ENCODE results near the gene GADD45G. TPM values are rescaled to one million over a fixed set of nuclear protein-coding genes. Genes with fewer than 3 reads are reported as not detected.
A peak's percentile ranks its signal among the peaks of the same experiment; 100 is the strongest.

The GADD45G gene
- total RNA-seq, 2 experiments from 2014 or later: 3.7 to 5.0 TPM

DNA sequence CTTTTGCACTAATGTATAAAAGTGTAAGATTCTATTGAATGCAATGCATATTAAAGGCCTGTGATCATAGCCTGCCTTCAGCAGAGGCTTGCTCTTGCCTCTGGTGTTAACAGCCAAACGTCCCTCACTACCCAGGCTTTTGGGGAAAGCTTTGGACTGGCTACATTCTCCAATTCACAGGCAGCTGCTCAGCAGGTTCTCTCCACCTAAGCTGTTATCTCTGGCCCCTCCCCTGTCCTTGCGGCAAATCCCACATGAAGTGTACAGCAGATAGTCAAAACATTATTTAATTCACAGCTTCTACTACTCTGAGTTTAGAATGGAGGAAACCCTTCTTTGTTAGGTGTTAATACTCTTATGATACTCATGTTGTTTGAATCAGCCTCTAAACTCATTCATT lies 45.9 kb upstream of the GADD45G start:
- no peaks in the 10 kb centered on the region for H3K9me3 Mint-ChIP-seq
- no peaks in the 10 kb centered on the region for H3K36me3 Mint-ChIP-seq (ENCODE audit: low read depth)
- no peak overlapping the region for H3K4me3 Mint-ChIP-seq
- H3K4me1 Mint-ChIP-seq (ENCODE audit: low read depth): peaks cover 23% of the 10 kb centered on the region
- CTCF ChIA-PET: interaction anchor here (1.4 to 4.0 kb wide), 4 partner anchors 10 to 44 kb away, joined by 3 to 26 read pairs (median 5); no protein-coding TSS in a partner anchor
- POLR2A ChIA-PET: no interaction called here
- TF ChIP-seq, protein P1, sequence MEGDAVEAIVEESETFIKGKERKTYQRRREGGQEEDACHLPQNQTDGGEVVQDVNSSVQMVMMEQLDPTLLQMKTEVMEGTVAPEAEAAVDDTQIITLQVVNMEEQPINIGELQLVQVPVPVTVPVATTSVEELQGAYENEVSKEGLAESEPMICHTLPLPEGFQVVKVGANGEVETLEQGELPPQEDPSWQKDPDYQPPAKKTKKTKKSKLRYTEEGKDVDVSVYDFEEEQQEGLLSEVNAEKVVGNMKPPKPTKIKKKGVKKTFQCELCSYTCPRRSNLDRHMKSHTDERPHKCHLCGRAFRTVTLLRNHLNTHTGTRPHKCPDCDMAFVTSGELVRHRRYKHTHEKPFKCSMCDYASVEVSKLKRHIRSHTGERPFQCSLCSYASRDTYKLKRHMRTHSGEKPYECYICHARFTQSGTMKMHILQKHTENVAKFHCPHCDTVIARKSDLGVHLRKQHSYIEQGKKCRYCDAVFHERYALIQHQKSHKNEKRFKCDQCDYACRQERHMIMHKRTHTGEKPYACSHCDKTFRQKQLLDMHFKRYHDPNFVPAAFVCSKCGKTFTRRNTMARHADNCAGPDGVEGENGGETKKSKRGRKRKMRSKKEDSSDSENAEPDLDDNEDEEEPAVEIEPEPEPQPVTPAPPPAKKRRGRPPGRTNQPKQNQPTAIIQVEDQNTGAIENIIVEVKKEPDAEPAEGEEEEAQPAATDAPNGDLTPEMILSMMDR (IDR thresholded peaks at IDR 0.05): no peak
- H3K27ac Mint-ChIP-seq: no peak overlapping the region
- DNase-seq (no peak), ATAC-seq (no peak)
- no peaks in the 10 kb centered on the region for H3K27me3 Mint-ChIP-seq
- intact Hi-C loops (cut with micrococcal nuclease): no loop called here

DNA sequence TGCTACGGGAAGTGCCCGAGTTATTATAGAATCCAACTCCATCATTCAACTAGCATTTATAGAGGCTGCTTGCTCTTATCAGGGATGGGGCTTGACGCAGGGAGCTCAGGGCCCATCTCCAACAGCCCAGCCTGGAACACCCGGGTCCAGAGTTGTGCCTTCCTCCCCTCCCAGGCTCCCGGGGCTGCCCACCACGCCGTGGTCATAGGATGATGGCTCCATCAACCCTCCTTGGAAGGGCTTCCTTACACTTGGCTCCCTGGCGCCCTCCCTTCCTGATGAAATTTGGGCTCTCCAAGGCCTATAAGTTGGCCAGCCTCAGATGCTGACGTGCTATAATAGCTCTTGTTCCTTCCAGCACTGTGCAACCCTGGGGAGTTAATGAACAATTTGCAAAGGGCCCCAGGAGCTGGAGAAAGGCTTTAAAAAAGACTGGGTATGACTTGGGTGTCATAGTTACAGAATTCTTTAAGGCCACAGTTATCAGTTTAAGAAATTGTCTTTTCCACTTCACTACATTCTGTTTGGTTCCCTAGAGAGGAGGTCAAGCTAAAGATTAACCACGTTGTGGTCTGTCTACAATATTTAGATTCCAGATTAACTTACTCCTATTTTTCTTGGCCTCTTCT lies 42.5 kb upstream of the GADD45G start:
- DNase-seq (no peak), ATAC-seq (no peak)
- H3K36me3 Mint-ChIP-seq (ENCODE audit: low read depth): no peaks in the 10 kb centered on the region
- ChIA-PET POLR2A (interaction anchor here (1.0 kb wide), 1 partner anchor 13 kb away, joined by 3 read pairs; no protein-coding TSS in a partner anchor), CTCF (interaction anchor here (1.0 to 1.6 kb wide), 3 partner anchors 10 to 36 kb away, joined by 3 to 4 read pairs (median 4); no protein-coding TSS in a partner anchor)
- TF ChIP-seq, protein P1 (IDR thresholded peaks at IDR 0.05): no peak
- no peaks in the 10 kb centered on the region for H3K9me3 Mint-ChIP-seq
- no peaks in the 10 kb centered on the region for H3K27me3 Mint-ChIP-seq
- no peak overlapping the region for H3K4me3 Mint-ChIP-seq
- H3K27ac Mint-ChIP-seq: no peak overlapping the region
- H3K4me1 Mint-ChIP-seq (ENCODE audit: low read depth): peaks cover 10% of the 10 kb centered on the region
- intact Hi-C loops (cut with micrococcal nuclease): no loop called here

DNA sequence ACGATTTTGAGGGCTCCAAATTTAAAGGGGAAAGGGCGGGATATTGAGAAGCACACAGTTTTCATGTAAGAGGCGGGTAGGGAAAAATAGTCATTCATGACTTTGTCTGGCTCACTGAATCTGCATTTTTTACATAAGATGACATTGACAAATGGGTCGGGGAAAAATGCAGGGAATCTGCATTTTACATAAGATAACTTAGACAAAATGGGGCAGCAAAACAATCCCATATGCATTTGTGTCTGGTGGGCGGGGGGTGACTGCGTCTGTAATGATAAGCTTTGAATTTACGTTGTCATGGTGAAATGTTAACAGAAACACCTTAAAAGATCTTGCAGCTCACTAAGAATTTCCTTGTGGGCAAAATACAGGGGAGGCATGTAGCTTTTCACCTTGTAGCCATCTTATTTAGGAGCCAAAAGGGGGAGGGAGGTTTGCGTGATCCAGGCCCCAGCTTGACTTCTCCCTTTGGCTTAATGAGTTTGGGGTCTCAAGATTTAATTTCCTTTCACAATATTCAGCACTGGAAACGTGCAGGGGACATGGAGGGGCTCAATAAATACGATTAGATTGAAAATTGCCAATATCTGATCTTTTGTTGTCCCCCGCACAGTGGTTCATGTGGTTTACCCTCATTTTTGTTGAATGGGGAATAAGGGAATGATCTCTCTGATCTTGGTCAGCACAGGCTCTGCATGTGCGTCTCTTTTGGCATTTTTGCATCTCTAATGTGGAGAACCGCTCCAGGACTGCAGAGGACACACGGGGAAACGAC lies 41.1 kb upstream of the GADD45G start:
- H3K27me3 Mint-ChIP-seq: no peaks in the 10 kb centered on the region
- H3K9me3 Mint-ChIP-seq: no peaks in the 10 kb centered on the region
- intact Hi-C loops (cut with micrococcal nuclease): no loop called here

DNA sequence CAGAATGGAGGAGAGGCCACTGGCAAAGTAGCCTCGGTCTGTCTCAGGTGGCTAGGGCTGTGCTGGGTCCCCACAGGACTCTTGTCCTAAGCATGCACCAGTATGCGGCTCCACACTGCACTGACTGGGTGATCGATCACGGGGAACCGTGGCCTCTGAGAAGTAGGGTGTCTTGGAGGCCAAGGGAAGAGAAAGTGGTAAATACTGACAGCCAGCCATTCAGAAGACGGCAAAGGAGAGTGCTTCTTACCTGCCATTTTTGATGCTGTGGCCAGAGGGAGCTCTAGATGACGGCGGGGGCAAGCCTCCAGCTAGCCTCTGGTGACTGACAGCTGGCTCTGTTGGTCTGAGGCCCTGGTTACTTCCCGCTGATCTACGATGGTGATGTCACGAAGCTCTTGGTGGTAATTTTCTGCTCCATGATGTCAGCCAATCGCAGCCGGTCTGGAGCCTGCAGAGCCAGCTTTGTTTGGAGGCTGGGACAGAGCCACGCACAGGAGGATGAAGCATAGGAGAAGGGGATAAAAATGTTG lies 40.4 kb upstream of the GADD45G start:
- DNase-seq: no peak
- ChIA-PET CTCF (interaction anchor here (0.9 to 2.3 kb wide), 8 partner anchors 9 to 133 kb away, joined by 3 to 10 read pairs (median 4); no protein-coding TSS in a partner anchor), POLR2A (interaction anchor here (0.7 kb wide), 1 partner anchor 325 kb away, joined by 3 read pairs; no protein-coding TSS in a partner anchor)
- no peaks in the 10 kb centered on the region for H3K27me3 Mint-ChIP-seq
- intact Hi-C loops (cut with micrococcal nuclease): no loop called here
- H3K4me1 Mint-ChIP-seq (ENCODE audit: low read depth): peaks cover 7% of the 10 kb centered on the region
- H3K27ac Mint-ChIP-seq: no peak overlapping the region
- ATAC-seq: peak; percentile 62
- no peaks in the 10 kb centered on the region for H3K9me3 Mint-ChIP-seq
- TF ChIP-seq, protein P1 (IDR thresholded peaks at IDR 0.05): no peak
- no peak overlapping the region for H3K4me3 Mint-ChIP-seq
- H3K36me3 Mint-ChIP-seq (ENCODE audit: low read depth): no peaks in the 10 kb centered on the region

More for the DNA sequence above, 41.1 kb upstream of the GADD45G start:
- peaks cover 7% of the 10 kb centered on the region for H3K4me1 Mint-ChIP-seq (ENCODE audit: low read depth)
- ChIA-PET POLR2A (no interaction called here), CTCF (interaction anchor here (0.9 to 2.3 kb wide), 7 partner anchors 8 to 132 kb away, joined by 3 to 10 read pairs (median 3); no protein-coding TSS in a partner anchor)
- TF ChIP-seq, protein P1 (IDR thresholded peaks at IDR 0.05): no peak
- ATAC-seq: no peak
- no peak overlapping the region for H3K27ac Mint-ChIP-seq
- H3K4me3 Mint-ChIP-seq: no peak overlapping the region
- H3K36me3 Mint-ChIP-seq (ENCODE audit: low read depth): no peaks in the 10 kb centered on the region
- DNase-seq: no peak

Data from activated CD8-positive, alpha-beta T cell treated with anti-CD3 and anti-CD28 coated beads for 36 hours (primary cell).